IPS DF 19.7 (cell line): ENCODE data around the gene GOLIM4.
"Not testable (repeated sequence)": the region's sequence is repeated elsewhere in the genome, so short reads cannot be mapped to it uniquely, and the experiment has no call there.

Source experiments
- DNase-seq: peaks from one replicate; pipeline ENCODE4 v3.0.0-alpha.2; 2013; ENCODE audit warnings: low read depth, low spot score

GOLIM4 gene, protein sequence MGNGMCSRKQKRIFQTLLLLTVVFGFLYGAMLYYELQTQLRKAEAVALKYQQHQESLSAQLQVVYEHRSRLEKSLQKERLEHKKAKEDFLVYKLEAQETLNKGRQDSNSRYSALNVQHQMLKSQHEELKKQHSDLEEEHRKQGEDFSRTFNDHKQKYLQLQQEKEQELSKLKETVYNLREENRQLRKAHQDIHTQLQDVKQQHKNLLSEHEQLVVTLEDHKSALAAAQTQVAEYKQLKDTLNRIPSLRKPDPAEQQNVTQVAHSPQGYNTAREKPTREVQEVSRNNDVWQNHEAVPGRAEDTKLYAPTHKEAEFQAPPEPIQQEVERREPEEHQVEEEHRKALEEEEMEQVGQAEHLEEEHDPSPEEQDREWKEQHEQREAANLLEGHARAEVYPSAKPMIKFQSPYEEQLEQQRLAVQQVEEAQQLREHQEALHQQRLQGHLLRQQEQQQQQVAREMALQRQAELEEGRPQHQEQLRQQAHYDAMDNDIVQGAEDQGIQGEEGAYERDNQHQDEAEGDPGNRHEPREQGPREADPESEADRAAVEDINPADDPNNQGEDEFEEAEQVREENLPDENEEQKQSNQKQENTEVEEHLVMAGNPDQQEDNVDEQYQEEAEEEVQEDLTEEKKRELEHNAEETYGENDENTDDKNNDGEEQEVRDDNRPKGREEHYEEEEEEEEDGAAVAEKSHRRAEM

DNA sequence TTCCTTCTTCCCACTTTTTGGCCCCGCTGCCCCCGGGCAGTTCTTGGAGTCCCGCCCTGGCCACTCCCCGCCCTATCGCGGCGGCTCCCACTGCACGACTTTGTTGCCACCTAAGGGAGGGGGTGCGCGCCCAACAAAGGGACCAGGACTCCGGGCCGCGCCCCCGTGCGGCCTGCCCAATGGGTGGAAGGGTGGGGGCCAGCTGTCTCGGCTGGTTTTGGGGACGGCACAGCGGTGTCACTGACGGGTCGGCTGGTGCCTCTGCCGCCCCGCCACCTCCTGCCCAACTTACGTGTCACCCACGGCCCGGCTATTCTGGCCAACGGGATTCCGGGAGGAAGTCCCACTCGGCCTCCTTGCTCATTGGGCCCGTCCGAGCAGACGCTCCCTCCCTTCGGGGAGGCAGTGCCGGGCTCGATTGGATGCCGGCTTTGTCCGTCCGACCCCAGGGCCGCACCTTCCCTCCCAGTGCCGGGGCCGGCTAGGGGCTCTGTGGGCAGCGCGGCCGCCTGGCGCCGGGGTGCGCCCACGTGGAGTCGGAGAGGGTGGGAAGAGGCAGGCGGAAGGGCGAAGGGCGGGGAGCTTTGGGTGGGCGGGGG lies at the start of gene GOLIM4:
TSS of gene GOLIM4 (minus strand) at position 314 of the 599 bp plus-strand sequence. CDS start 639 bp downstream, outside the sequence.
- peak; percentile 82 for DNase-seq

DNA sequence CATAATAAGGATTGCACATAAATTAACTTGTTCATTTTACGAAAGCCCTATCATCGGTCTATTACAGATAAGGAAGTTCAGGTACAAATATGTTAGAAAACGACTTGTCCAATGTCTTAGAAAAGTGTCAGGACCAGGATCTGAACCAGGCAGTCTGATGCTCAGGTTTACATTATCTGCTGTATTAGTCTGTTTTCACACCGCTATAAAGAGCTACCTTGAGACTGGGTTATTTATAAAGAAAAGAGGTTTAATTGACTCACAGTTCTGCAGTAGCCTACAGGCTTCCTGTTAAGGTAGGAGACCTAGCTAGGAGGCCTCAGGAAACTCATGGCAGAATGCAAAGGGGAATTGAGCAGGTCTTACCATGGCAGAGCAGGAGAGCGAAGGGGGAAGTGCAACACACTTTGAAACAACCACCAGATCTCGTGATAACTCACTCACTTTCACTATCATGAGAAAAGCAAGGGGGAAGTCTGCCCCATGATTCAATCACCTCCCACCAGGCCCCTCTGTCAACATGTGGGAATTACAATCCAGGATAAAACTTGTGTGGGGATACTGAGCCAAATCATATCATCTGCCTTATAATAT lies 45.8 kb upstream of the GOLIM4 start:
- DNase-seq: no peak

DNA sequence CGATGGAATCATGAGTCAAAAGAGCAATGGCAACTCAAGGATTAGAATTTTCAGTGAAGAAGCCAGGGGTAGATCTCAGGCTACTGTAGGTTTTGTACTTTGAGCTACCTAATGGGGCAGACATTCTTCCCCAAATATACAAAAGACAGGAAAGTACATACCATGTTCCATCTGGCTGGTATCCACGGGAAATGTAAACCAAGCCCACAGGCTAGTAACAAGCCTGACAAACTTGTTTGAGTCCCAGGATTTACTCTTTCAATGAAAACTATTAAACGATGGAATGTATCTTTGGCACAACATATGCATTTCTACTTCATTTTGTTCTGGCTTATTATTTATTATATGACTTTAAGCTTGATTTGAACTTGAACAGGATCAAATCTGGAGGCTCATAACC lies 44.2 kb upstream of the GOLIM4 start:
- DNase-seq: no peak

DNA sequence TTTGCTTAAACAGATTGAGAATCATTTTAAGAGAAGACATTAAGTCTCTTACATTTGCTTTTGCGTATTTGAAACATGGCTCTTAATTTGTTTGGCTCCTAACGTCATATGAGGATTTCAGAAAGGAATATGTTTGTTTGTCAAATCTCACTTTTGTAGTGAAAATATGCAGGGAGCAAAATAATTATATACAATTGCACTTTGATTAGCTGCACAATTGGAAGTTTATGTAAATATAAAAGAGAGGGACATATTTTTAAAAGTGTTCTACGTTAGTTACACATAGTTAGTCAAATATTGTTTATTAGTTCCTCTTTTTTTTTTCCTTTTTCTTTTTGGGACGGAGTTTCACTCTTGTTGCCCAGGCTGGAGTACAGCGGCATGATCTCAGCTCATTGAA lies 42.7 kb upstream of the GOLIM4 start:
- DNase-seq: no peak

DNA sequence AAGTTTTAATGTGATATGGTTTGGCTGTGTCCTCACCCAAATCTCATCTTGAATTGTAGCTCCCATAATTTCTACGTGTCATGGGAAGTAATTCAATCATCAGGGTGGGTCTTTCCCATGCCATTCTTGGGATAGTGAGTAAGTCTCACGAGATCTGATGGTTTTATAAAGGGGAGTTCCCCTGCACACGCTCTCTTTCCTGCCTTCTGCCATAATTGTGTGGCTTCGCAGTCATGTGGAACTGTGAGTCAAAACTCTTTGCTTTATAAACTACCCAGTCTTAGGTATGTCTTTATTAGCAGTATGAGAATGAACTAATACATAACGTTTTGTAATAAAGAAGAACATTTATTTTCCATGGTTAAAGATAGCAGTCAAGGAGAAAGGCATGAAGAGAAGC lies 39.2 kb upstream of the GOLIM4 start:
- no peak for DNase-seq

DNA sequence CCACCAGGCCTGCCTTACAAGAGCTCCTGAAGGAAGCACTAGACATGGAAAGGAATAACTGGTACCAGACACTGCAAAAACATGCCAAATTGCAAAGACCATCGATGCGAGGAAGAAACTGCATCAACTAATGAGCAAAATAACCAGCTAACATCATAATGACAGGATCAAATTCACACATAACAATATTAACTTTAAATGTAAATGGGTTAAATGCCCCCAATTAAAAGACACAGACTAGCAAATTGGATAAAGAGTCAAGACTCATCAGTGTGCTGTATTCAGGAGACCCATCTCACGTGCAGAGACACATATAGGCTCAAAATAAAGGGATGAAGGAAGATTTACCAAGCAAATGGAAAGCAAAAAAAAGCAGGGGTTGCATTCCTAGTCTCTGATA lies 34.5 kb upstream of the GOLIM4 start:
- not testable (repeated sequence) for DNase-seq

DNA sequence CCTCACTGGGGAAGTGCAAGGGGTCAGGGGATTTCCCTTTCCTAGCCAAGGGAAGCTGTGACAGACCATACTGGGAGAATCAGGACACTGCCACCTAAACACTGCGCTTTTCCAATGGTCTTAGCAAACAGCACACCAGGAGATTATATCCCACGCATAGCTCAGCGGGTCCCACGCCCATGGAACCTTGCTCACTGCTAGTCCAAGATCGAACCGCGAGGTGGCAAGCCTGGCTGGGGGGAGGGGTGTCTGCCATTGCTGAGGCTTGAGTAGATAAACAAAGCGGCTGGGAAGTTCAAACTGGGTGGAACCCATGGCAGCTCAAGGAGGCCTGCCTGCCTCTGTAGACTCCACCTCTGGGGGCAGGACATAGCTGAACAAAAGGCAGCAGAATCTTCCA lies 32.7 kb upstream of the GOLIM4 start:
- DNase-seq: not testable (repeated sequence)

DNA sequence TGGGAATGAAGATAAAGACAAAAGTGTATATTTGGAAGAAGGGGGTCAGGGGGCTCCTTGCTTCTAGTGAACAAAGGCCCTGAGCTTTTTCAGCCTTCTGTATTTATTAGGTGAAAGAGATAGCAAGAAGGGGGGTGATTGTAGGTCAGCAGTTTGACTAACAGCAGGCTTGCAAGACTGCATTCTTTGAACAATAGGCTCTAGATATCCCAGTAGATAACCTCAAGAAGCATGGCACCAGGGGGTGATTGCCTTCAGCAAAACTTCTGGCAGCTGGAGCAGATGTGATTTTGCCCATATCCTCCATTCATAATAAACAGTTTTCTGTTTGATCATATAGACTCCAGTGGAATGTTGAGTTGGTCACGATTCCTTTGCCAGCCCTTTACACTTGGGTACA lies 31.7 kb upstream of the GOLIM4 start:
- no peak for DNase-seq

DNA sequence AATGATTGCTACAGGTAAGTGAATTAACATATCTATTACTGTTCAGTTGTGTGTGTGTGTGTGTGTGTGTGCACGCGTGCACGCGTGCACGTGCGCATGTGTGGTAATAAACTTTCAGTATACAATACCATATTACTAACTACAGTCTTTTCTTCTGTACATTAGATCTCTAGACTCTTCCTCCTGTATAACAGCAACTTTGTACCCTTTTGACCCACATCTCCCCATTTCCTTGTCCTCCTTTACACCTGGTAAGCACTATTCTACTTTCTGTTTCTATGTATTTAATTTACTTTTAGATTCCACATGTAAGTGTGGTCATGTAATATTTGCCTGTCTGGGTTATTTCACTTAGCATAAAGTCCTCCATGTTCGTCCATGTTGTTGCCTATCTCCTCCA lies 29.1 kb upstream of the GOLIM4 start:
- DNase-seq: no peak

DNA sequence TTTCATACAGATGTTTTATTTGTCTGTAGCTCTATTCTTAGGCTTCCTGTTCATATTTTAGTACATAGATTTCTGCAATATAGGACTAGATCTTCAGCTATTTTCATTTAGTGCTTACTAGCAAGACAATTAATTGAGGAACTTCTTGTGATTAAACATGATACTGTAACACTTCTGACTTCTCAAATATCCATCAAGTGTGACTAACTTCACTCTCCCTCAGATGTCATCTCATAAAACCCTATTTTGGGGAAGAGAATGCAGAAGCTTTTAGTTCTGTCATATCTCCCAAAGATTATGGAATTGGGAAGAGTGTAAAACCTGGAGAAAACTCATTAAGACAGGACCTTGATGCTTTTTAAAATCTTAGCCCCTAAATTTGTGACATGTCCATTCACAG lies 28.6 kb upstream of the GOLIM4 start:
- no peak for DNase-seq

DNA sequence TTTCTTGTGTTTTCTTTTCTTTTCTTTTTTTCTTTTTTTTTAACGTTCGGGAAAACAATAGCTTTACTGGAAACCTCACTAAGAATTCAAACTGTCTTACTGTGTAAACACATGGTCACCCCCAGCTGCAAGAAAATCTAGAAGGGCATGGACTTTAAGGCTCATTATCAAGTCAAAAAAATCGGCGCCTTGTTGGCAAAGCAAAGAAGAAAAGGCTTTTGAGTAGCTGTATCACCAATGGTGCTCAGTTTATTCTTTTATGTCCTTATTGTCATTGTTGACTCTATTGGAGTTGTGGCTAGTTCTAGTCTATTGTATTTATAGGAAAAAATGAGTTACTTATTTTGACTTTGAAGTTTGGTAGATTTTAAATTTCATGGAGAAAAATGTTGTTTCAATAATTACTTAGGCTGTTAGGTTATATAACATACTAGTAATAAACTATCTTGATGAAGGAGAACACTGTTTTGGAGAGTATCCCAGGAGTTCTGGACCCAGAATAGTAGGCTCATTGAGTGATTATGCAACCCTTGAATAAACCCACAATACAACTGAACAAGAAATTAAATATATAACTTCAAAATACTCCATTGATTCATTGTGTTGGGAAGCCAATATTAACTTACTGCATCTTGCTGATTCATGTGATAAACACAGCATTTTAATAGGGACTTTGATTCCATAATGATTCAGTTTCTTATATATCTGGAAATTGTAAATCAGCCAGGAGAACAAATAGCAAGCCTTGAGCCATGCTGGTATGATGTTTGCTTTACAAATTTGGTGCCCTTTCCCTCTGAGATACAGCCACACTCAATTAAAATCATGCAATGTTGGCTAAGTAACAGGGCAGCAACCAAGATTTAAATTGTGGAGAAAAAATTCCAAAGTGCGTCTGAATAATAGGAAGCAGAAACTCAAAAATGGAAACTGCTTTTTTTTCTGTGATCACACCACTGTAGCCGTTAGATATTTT lies 27.8 kb upstream of the GOLIM4 start:
- no peak for DNase-seq

DNA sequence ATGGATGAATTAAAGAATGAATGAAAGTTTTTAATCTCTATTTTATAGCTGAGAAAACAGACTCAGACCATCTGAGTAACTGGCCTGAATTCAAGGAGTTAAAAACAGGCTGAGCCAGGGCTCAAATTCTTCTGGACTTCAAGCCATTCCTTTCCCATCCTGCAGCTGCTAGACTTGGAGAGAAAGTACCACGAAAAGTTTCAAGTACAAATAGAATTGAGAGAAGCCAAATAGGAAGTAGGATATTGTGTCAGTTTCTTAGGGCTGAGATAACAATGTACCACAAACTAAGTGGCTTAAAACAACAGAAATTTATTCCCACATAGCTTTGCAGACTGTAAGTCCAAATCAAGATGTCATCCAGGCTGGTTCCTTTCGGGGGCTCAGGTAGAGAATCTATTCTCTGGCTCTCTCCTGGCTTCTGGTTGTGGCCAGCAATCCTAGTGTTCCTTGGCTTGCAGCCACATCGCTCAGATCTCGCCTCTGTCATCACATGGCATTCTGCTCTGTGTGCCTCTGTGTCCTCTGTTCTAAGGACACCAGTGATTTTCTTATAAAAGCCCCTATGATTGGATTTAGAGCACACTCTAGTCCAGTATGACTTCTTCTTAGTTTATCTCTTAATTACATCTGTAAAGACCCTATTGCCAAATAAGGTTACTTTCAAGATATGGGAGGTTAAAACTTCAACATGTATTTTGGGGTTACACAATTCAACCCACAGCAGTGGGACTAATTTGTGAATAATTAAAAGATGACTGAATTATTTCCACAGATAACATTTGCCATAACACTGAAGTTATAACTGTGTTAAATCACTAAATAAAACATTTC lies 25.7 kb upstream of the GOLIM4 start:
- no peak for DNase-seq

DNA sequence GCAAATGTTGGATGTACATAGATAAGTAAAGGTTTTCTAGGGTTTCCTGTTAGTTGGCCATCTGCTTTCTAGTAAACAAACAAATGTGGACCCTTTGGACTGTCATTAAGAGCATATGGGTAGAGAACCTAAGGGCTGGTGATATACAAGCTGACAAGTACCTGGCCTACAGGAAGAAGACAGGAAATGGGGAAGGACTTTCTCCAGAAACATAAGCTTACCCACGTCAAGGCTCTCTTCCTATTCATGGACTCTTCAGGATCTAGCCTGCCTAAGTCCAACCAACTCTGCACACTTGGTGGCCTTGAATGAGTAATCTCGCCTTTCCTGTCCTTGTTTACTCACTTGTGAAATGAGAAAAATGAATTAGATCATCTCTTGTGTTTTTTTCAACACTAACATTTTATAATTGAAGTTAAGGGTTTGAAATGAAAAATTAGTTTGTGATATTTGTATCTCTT lies 22.2 kb upstream of the GOLIM4 start:
- no peak for DNase-seq

DNA sequence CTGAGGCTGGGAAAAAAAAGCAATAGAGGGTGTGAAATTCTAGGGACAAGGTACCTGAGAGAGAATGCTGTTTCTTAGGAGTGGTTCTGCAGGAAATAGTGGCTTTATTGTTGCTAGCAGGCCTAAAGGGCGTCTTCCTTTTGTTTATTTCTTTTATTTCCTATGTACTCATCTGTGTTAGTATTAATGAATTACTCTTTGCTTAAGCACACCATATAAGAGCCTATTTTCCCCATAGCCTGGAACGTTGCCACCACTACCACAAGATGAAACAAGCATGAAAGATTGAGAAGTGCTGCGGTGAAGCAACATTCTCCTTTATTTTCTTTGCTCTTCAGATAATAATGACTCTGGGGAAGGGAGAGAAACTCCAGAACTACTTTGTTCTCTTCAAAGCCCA lies 21.3 kb upstream of the GOLIM4 start:
- no peak for DNase-seq

DNA sequence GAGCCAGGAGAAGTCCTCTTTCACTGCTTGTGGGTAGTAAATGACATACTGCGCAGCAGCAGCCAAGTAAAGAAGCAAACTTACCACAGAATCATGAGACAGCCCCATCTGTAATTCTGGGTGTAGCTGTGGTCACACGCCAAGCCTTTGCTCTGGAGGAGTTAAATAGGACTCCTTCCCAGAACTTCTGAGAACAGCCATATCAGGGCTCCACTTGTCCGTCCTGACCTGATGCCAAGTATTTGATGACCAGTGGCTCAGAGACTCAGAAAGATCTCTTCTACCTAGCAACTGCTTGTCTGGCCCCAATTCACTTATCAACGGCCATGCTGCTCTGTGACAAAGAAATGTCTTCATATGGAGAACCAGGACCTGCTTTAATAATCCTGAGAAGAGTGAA lies 20.6 kb upstream of the GOLIM4 start:
- DNase-seq: no peak

DNA sequence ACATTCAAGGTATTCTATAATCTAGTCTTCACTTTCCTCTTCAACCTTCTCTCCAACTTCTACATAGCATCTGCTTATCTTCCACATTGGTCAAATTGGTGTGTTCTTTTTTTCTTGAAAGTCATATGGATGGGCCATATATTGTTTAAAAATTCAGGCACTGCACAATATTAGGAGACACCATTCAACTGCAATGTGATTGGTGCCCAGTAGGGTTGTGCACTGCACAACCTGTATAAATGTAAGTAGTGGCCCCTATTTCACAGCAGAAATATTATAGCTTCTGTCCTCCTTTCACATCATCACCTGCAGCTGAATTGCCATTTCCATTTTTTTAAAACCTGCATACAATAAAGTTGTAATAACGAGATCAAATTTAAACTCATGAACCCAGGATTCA lies 18.1 kb upstream of the GOLIM4 start:
- DNase-seq: no peak

DNA sequence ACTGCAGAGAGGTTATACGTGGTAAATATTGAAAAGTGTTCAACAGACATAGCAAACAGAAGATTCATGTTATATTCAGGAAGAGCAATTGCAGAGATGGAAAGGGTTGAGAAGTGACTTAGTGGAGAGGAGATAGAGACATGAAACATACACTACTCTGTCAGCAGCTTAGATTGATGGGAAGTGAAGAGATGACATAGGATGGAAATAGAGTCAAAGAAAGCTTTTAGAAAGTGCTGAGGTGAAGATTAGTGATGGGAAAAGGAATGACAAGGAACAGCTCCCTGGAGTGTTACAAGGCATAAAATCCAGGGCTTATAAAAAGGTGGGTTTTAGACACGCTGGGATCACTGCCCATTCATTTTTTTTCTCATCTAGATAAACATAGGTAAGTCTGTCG lies 17.2 kb upstream of the GOLIM4 start:
- DNase-seq: no peak

DNA sequence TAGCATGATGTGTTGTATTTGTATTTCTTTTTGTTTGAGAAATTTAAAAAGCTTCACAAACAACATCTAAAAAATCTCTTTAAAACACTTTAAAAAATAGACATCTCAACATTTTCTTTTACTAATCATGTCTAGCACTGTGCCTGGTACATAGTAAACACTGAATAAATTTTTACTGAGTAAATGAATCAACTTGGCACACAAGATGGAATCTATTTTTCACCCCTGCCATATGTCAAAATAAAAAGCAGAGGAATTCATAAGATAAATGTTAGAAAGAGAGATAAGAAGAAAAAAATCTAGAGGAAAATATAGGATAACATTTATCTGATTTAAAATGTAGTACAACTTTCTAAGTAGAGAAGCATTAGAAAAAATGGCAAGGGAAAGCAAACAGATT lies 8.6 kb upstream of the GOLIM4 start:
- DNase-seq: no peak

DNA sequence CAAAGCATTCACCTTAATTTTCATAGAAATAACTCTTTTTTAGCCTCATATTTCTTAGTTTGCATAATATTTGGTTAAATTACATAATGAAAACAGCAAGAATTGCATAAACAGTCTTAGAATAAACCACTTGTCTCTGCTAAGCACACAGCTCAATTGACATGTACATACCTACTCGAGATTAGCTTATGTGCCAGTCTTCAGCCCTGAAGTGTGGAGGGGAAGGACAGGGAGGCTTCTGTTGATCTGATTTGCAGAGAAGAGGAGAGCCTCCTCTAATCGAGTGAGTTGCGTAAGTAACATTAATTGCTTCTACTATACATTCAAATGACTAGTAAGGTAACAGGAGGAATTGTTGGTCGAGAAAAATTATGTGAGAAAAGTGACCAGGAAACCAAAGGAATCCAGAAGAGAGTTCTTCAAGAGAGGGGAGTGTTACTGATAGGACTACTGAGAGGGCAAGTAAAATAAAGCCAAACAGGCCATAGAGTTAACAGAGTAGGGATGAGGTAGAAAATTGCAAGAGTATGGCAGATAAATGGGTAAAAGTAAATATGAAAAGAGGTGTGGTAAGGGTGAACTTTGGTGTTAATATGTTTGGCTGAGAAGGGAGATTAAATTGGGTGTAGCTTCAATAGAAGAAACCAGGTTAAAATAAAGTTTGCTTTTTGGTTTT lies 7.1 kb upstream of the GOLIM4 start:
- DNase-seq: no peak
